ENCODE measurements around the gene PRM3. TPM values are rescaled to one million over a fixed set of nuclear protein-coding genes. Genes with fewer than 3 reads are reported as not detected.

The PRM3 gene
- total RNA-seq, 4 donors from 2014 or later = not detected

- no peaks in the 10 kb centered on the region for H3K9me3 ChIP-seq
- no peak for TF ChIP-seq POLR2AphosphoS5 (IDR thresholded peaks at IDR 0.05)
- TF ChIP-seq POLR2A (IDR thresholded peaks at IDR 0.05) = no peak
- TF ChIP-seq CTCF (IDR thresholded peaks at IDR 0.05) = no peak
- no peak for TF ChIP-seq EP300 (IDR thresholded peaks at IDR 0.05)
- WGBS, 2 donors (ENCODE audit: low coverage in 1 of 2) = 96% methylated on average over 4 of the region's 8 CpGs; no CpG with 5 or more reads in 1 of the 2 donors
- H3K4me1 ChIP-seq = peaks cover 0 to 7% (median 0%) of the 10 kb centered on the region in 3 donors
- no peaks in the 10 kb centered on the region for H3K36me3 ChIP-seq
- H3K4me3 ChIP-seq = no peak overlapping the region
- no peak for ATAC-seq
- no peak overlapping the region for H3K27ac ChIP-seq
- H3K27me3 ChIP-seq = no peaks in the 10 kb centered on the region
Observed at GRCh38 chr16:11314309-11314894, 41.0 kb upstream of the PRM3 start.

- H3K36me3 ChIP-seq = no peaks in the 10 kb centered on the region
- no peak overlapping the region for H3K27ac ChIP-seq
- WGBS, 2 donors (ENCODE audit: low coverage in 1 of 2) = 90 to 91% methylated on average over 4 to 6 of the region's 9 CpGs
- no peaks in the 10 kb centered on the region for H3K9me3 ChIP-seq
- ATAC-seq = no peak
- peaks cover 0 to 7% (median 0%) of the 10 kb centered on the region in 3 donors for H3K4me1 ChIP-seq
- no peaks in the 10 kb centered on the region for H3K27me3 ChIP-seq
- no peak overlapping the region for H3K4me3 ChIP-seq
- TF ChIP-seq EP300 (IDR thresholded peaks at IDR 0.05) = no peak
- no peak for TF ChIP-seq POLR2AphosphoS5 (IDR thresholded peaks at IDR 0.05)
- TF ChIP-seq CTCF (IDR thresholded peaks at IDR 0.05) = no peak
Observed at GRCh38 chr16:11313493-11314308, 40.3 kb upstream of the PRM3 start.

- 75 to 76% methylated on average over 4 to 6 of the region's 8 CpGs for WGBS, 2 donors (ENCODE audit: low coverage in 1 of 2)
- no peak for TF ChIP-seq EP300 (IDR thresholded peaks at IDR 0.05)
- no peak for TF ChIP-seq POLR2AphosphoS5 (IDR thresholded peaks at IDR 0.05)
- no peak for TF ChIP-seq CTCF (IDR thresholded peaks at IDR 0.05)
- H3K9me3 ChIP-seq = no peaks in the 10 kb centered on the region
- H3K27me3 ChIP-seq = no peaks in the 10 kb centered on the region
- H3K27ac ChIP-seq = no peak overlapping the region
- no peak for ATAC-seq
- H3K36me3 ChIP-seq = no peaks in the 10 kb centered on the region
- peaks cover 0 to 7% (median 0%) of the 10 kb centered on the region in 3 donors for H3K4me1 ChIP-seq
- no peak overlapping the region for H3K4me3 ChIP-seq
Observed at GRCh38 chr16:11312718-11313492, 39.5 kb upstream of the PRM3 start.

- Histone ChIP-seq H3K4me3 (no peak overlapping the region), H3K27ac (no peak overlapping the region), H3K27me3 (no peaks in the 10 kb centered on the region), H3K4me1 (peaks cover 0 to 7% (median 0%) of the 10 kb centered on the region in 3 donors), H3K36me3 (no peaks in the 10 kb centered on the region), H3K9me3 (no peaks in the 10 kb centered on the region)
- WGBS, 2 donors (ENCODE audit: low coverage in 1 of 2) = 54 to 68% methylated on average over 3 to 5 of the region's 10 CpGs
- no peak for ATAC-seq
- no peak for TF ChIP-seq CTCF (IDR thresholded peaks at IDR 0.05)
Observed at GRCh38 chr16:11310997-11311561, 37.6 kb upstream of the PRM3 start.

Measured in gastroesophageal sphincter (tissue), 4 donors.